Posterior cingulate gyrus (tissue), 11 donors: ENCODE measurements around the gene NACAD.
"Not testable (repeated sequence)": the region's sequence is repeated elsewhere in the genome, so short reads cannot be mapped to it uniquely, and the experiment has no call there.

Source experiments
- DNase-seq, 10 donors: peaks; one replicate each; pipeline versions ENCODE4 v3.0.0 to v3.0.0-alpha.2; 2020 to 2021; ENCODE audit warnings: mixed read lengths in 3 of 10
- intact Hi-C: fragments of 100-400 bp; cut with DNase I; formaldehyde crosslinking; loops from one replicate; pipeline ENCODE4 v1.15.1; 2023

Gene NACAD

GRCh38 chr7:45118889-45119331 is 30.1 kb upstream of the NACAD start:
- intact Hi-C loops, result no loop called here
- peak in 1 of 10 donors; percentile 38 for DNase-seq

GRCh38 chr7:45118292-45118691 is 29.5 kb upstream of the NACAD start:
- no peak for DNase-seq
- intact Hi-C loops, result no loop called here

DNA sequence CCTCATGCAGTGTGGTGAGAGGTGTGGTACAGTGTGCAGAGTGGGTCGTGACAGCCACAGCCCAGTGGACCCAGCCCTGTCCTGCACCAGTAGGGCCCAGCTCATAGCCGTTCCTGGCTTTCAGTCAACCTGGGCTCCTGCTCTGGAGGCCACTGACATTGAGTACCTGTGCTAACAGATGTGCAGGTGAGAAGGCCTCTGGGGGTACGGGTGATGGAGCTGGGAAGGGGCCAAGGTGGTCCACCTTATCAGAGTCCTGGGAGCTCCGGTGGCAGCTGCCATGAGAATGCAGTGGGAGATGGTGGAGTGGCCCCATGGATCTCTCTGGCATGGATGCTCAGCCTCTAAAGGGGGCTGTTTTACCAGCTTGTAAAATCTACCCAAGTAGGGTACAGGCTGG is 28.8 kb upstream of the NACAD start:
- DNase-seq, result peak in 1 of 10 donors; percentile 29
- intact Hi-C loops, result no loop called here

DNA sequence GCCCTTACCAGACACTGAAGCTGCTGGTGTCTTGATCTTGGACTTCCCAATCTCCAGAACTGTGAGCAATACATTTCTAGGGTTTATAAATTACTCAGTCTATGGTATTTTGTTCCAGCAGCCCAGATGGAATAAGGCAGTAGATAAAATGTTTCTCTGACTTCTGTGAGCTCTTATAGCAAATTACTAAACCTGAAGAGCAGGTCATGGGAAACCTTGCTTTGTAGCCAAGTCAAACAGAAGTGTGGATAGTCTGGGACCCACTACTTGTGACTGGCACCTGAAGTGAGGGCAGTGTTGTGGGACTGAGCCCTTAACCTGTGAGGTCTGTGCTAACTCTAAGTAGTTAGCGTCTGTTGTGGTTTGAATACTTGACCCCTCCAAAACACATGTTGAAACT is 27.3 kb upstream of the NACAD start:
- intact Hi-C loops, result no loop called here
- DNase-seq, result no peak

- no peak for DNase-seq
- intact Hi-C loops, result loop anchor here (5.0 kb wide), 2 partner anchors 113 to 228 kb away; partner anchors contain the start of genes CCM2 and PURB
Observed at GRCh38 chr7:45114926-45115325, 26.2 kb upstream of the NACAD start.

DNA sequence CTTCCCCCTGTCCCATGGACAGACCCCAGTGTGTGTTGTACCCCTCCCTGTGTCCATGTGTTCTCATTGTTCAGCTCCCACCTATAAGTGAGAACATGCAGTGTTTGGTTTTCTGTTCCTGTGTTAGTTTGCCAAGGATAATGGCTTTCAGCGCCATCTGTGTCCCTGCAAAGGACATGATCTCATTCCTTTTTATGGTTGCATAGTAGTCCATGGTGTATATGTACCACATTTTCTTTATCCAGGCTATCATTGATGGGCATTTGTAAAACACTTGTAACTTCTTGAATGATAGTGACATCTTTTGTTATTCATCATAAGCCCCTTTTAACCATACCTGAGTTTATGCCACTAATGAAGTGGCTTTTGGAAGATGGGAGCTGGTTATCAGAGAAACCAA is 25.5 kb upstream of the NACAD start:
- intact Hi-C loops, result loop anchor here (5.0 kb wide), 2 partner anchors 112 to 227 kb away; partner anchors contain the start of genes CCM2 and PURB
- not testable (repeated sequence) for DNase-seq

DNA sequence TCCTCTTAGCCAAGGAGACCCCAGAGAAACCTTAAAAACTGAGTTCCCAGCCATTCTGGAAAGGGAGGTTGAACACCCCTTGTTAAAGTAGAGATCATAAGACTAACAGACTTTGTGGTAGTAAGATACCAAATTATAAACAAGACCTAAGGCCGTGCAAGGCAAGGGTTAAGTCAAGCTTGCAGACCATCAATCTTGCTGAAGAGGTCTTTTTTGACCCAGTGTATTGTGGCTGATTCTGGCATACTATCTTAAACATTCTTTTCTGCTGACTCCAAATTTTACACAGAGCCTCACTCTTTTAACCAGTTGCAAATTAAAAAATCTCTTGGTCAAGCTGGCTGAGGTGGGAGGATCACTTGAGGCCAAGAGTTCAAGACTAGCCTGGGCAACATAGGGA is 23.9 kb upstream of the NACAD start:
- DNase-seq, result peak in 1 of 10 donors; percentile 2
- intact Hi-C loops, result loop anchor here (5.0 kb wide), 2 partner anchors 110 to 225 kb away; partner anchors contain the start of genes CCM2 and PURB

- peak; percentile 89 to 99 (median 92) for DNase-seq
- intact Hi-C loops, result loop anchor here (5.0 kb wide), 2 partner anchors 109 to 224 kb away; partner anchors contain the start of genes CCM2 and PURB
Observed at GRCh38 chr7:45111298-45112223, 22.8 kb upstream of the NACAD start, which contains the start of gene TBRG4. Gene TBRG4, minus strand, starts transcription at chr7:45111697. Its CDS starts 2,460 bp downstream, at chr7:45109237.

DNA sequence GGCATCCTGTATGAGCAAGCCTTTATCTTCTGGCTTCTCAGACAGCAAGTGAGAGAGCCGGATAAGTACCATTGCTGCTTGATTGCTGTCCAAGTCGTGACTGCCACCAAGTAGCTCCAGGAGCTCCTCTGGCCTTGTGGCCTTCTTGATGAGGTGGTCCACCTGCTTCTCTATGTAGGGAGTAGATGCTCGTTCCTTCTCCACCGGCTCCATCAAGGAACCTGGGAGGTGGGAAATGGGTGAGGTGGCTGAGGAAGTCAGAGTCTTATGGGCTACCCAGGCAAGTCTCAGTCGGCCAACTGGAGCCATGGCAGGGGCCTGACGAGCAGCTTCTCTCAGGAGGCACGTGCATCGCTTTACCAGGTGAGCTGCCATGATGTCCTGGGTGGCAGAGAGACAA is 20.1 kb upstream of the NACAD start:
- intact Hi-C loops, result no loop called here
- peak in 1 of 10 donors; percentile 33 for DNase-seq

GRCh38 chr7:45107356-45107755 is 18.6 kb upstream of the NACAD start:
- intact Hi-C loops, result no loop called here
- no peak for DNase-seq

DNA sequence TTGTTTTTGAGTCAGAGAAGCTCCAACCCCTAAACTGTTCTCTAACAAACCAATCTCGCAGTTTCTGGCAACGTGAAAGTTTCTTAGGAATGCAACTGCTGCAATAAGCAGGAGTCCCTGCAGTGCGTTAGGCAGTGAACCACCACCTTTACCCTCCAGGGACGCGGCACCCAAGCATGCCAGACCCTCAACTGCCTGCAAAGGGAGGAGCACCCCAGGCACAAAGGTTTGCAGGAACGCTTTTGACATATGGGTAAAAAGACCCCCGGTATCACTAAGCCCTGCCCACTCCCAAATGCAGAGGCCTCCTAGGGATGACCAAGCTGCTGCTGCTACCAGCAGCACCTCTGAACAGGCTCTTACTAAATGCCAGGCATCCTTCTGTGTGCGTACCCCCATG is 18.1 kb upstream of the NACAD start:
- intact Hi-C loops, result no loop called here

GRCh38 chr7:45105588-45106188 is 16.9 kb upstream of the NACAD start:
- peak in 1 of 10 donors; percentile 43 for DNase-seq

More for the DNA sequence above, 18.1 kb upstream of the NACAD start:
- peak in 1 of 10 donors; percentile 17 for DNase-seq

GRCh38 chr7:45104844-45105587 is 16.2 kb upstream of the NACAD start:
- peak in 1 of 10 donors; percentile 53 for DNase-seq
- intact Hi-C loops, result no loop called here

More at GRCh38 chr7:45105588-45106188, 16.9 kb upstream of the NACAD start:
- intact Hi-C loops, result no loop called here

DNA sequence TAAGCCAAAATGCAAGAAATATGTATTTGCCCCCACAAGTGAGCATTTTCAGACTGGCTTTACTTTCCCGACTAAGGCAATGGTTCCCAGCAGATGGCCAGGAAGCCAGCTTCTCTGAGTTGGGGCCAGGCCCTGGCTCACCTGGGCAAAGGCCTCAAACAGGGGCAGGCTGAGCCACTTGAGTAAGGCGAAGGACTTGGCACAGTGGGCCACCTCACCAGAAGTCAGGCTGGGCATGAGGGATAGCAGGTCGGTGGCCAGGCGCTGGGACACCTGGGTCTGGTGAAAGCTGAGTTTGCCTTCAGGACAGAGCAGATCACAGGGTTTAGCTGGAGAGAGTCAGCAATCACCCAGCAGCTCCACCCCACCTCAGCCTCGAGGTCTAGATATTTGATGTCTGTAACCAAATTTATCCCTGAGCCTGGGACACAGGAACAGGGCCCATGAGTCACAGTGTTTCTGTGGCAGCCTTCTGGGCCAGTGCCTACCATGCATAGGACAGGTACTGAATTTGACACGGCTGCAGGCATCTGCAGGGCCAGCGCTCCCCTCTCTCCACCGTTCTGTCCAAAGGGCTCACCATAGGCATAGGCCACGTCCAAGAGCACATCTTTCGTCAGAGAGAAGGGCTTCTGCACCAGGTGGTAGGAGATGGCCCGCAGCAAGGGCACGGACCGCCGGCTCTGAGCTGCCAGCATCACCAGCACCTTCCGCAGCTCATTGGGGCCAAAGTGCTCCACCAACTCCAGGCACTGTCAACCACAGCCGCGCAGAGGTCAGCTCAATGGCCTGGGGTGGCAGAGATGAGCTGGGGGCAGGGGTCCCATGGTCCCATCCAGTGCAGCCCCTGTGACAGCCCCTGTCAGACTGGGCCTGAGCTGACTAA is 15.4 kb upstream of the NACAD start:
- peak in 2 of 10 donors; percentile 60 to 72 for DNase-seq
- intact Hi-C loops, result no loop called here

DNA sequence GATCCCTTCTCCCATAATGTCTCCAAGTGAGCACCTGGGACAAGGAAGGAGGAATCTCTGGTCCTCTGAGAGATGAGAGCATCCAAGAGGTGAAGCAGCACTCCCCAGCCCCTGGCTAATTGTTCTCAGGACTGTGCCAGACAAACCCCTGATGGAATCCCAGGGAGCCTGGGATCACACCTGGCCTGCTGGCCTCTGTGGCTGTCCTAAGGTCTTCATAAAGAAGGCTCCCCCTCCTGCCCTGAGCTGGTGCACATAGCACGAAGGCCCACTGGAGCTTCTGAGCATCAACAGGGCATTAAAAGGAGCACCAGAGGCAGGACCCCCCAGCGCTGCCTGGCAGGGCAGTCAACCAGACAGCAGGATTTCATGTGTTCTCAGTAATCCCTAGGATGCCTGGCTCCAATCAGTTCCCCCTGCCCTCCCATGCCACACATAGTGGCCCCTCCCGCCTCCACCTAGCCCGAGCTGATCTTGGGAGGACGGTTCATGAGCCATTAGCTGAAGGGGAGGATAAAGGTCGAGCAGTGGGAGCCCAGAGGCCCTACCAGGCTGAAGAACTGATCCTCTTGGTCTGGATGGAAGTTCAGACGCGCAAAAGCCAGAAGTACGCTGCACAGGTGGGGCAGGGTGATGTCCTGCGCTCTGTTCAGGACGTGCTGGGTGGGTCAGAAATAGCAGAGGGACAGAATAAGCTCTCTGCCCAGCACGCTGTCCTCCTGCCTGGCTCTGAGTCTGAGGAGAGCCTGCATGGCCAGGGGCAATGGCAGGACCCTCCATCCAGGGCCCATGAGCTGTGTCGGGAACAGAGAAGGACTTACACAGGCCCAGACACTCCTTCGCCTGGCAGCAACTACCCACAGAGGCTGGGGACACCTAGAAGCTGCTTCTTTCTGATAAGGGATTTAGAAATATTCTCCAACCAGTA is 14.3 kb upstream of the NACAD start:
- intact Hi-C loops, result no loop called here
- peak in 1 of 10 donors; percentile 65 for DNase-seq

- peak in 1 of 10 donors; percentile 82 for DNase-seq
- intact Hi-C loops, result no loop called here
Observed at GRCh38 chr7:45101748-45102147, 13.0 kb upstream of the NACAD start.

DNA sequence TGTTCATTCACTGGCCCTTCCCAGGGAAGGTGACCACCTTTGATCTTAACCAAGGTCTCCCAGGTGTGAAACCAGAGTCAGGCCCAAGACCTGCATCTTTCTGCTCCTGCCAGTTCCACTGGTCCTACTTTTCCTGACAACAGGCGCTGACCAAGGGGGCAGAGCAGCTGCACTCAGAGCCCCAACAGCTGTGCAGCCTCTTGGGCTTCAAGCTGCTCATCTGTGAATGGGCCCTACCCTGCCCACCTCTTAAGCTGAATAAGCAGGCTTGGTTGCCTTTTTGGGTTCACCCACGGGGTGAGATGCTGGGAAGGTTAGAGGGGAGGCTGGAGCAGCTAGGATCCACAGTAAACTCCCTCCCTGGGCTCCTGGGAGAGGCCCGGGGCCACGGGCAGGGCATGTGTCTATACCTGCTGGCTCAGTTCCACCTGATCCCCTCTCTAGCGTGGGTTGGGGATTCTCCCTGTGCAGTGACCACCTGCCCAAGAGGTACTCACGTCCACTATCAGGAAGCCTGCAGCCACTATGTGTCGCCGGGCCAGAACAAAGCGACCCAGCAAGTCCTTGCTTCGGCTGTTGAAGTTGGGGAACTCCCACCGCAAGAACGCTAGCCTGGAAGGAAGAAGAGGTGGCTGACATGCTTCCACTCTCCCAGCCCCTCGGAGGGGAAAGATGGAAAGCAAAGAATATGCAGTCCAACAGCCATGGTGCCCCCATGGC is 12.2 kb upstream of the NACAD start:
- intact Hi-C loops, result no loop called here
- peak in 1 of 10 donors; percentile 75 for DNase-seq
